ENCODE data around the gene PPIL4.
A peak's percentile ranks its signal among the peaks of the same experiment; 100 is the strongest.
"Not testable (repeated sequence)": the region's sequence is repeated elsewhere in the genome, so short reads cannot be mapped to it uniquely, and the experiment has no call there.

The PPIL4 gene

DNA sequence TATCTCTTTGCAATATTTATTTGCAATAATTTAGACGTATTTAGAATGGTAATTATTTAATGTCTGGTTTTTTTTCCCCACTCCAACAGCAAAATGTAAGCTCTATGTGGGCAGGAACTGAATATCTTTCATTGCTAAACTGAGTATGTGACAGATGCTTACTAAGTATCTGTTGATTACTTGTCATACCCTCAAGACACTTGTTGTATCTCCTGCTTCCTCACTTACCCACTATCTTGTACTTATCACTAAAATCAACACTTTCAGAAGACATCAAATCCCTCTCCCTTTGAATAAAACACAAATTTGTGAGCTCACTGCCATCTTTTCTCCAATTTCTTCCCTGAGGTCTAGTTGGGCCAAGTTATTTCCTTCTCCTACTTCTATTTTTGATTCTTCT lies 30.3 kb downstream of the PPIL4 start:
- no peak for DNase-seq

- DNase-seq: no peak
Observed at GRCh38 chr6:149513915-149514314, 31.9 kb downstream of the PPIL4 start.

DNA sequence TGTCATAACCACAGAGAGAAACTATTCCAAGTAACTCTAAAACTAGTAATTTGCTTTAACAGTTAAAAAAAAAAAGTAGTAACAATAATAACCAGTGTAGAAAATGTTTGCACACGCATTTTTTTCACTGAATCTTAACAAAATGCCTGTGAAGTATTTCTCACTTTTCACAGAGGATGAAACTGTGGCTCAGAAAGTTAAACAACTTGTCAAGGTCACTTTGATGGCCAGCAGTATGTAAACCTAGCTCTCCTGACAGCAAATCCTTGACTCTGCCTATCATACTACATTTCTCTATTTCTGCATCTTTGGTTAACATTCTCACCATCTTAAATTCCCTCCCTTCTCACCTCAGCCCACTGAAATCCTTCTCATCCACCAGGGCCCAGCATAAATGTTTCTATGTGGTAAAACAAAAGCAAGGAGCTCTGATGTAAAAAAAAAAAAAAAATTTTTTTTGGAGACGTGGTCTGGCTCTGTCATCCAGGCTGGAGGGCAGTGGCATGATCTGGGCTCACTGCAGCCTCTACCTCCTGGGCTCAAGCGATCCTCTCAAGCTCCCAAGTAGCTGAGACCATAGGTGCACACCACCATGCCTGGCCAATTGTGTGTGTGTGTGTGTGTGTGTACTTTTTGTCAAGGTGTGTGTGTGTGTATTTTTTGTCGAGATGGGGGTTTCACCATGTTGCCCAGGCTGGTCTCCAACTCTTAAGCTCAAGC lies 34.9 kb downstream of the PPIL4 start:
- DNase-seq: no peak

DNA sequence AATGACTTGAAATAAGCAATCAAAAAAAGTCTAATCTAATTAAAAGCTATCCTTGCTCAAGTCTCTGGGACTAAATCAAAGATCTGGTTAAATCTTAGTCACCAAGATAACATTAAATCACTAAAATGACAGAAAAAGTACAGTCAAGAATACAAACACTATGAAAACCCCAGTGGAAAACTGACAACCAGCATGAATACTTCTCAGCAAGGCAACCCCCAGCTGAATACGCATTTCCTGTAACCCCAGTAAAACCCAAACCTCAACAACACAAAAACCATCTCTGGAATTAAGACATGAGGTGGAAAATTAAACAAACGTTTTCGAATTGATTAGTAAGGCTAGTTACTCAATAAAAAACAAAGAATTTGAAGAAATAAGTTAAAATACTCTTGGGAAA lies 37.4 kb downstream of the PPIL4 start:
- DNase-seq: peak; percentile 84

- no peak for DNase-seq
Observed at GRCh38 chr6:149503872-149504271, 42.0 kb downstream of the PPIL4 start.

GRCh38 chr6:149503276-149503675 lies 42.6 kb downstream of the PPIL4 start:
- DNase-seq: no peak

- DNase-seq: no peak
Observed at GRCh38 chr6:149501768-149502167, 44.1 kb downstream of the PPIL4 start.

DNA sequence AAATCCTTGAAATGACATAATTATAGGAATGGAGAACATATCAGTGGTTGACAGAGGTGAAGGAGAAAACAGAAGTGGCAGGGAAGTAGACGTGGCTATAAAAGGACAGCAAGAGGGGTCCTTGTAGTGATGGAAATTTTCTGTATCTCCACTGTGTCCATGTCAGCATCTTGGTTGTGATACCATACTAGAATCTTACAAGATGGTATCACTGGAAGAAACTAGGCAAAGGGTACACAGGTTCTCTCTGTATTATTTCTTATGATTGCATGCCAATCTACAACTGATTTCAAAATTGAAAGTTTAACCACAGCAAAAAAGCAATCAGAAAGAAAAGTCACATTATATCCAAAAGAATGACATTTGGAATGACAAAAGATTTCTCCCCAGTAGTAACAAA lies 44.6 kb downstream of the PPIL4 start:
- DNase-seq: no peak

DNA sequence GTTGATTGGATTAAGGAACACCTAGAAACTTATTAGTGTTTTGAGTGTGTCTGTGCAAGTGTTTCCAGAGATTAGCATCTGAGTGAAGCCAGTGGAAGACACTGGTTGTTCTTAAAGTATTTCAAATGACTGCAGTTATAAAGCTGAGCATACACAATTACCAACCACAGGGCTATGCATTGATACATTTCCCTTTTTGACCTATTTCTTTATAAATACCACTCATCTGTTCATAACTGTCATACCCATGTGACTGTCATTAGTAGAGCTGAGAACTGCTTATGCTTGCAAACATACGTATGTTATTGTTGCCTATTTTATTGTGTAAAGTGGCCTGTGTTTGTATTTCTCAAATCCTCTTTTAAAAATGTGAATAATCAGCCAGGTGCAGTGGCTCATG lies 45.7 kb downstream of the PPIL4 start:
- no peak for DNase-seq

GRCh38 chr6:149499066-149499465 lies 46.8 kb downstream of the PPIL4 start:
- DNase-seq: no peak

GRCh38 chr6:149497365-149497764 lies 48.5 kb downstream of the PPIL4 start:
- no peak for DNase-seq

- DNase-seq: not testable (repeated sequence)
Observed at GRCh38 chr6:149496597-149496996, 49.2 kb downstream of the PPIL4 start.

GRCh38 chr6:149495349-149496016 lies 50.4 kb downstream of the PPIL4 start:
- DNase-seq: peak; percentile 64

DNA sequence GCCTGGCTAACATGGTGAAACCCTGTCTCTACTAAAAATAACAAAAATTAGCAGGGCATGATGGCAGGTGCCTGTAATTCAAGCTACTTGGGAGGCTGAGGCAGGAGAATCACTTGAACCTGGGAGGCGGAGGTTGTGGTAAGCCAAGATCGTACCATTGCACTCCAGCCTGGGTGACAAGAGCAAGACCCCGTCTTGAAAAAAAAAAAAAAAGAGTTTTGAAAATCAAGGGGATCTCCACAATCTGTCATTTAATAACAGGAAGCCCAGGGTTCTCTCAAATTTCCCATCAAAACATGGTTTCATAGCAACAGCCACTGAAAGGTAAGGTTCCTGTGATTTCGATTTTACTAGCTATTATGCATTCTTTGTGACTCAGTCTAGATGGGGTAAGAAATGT lies 51.0 kb downstream of the PPIL4 start:
- DNase-seq: peak; percentile 89

DNA sequence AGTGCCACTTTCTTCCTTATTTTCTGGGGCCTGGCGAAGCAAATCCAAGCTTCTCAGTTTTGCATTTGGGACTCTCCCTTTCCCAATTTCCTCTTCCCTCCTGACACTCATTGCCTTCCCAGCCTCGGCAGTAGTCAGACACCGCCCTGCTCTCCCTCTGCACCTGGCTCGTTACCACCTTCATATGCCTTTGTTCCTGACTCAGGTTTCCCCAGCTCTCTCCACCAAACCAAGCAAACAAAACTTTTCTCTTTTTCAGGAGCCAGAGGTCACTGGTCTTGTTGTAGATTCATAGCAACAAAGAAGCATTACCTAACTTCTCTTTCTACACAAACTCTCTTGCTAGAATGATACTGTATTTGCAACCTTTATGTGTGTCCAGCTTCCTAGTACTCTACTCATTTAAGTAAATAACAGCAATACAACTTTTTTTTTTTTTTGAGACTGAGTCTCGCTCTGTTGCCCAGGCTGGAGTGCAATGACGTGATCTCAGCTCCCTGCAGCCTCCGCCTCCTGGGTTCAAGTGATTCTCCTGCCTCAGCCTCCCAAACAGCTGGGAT lies 52.0 kb downstream of the PPIL4 start:
- DNase-seq: no peak

- no peak for DNase-seq
Observed at GRCh38 chr6:149492798-149493343, 53.0 kb downstream of the PPIL4 start.

GRCh38 chr6:149489967-149490366 lies 55.9 kb downstream of the PPIL4 start:
- DNase-seq: no peak

- no peak for DNase-seq
Observed at GRCh38 chr6:149488815-149489214, 57.0 kb downstream of the PPIL4 start.

DNA sequence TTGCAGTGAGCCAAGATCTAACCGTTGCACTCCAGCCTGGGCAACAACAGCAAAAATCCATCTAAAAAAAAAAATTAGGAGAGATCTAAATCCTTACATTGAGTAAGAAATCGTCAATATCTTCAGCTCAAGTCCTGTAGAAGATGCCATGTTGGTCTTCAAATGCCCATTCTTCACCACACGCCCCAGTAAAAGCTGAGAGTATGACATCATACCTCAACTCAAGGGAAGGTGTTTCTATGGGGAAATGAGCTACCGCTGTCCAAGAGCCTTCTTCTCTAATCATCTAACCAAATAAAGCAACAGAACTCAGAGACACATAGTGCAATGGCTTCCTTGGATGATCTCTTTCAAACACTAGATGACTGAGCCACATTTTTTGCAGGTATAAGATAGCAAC lies 58.5 kb downstream of the PPIL4 start:
- DNase-seq: no peak

GRCh38 chr6:149484733-149485700 lies 60.8 kb downstream of the PPIL4 start, which contains the start of gene ZC3H12D:
Gene ZC3H12D, minus strand, starts transcription at chr6:149485014. Its CDS starts 10,471 bp downstream, at chr6:149474543.
- DNase-seq: peak; percentile 90

DNA sequence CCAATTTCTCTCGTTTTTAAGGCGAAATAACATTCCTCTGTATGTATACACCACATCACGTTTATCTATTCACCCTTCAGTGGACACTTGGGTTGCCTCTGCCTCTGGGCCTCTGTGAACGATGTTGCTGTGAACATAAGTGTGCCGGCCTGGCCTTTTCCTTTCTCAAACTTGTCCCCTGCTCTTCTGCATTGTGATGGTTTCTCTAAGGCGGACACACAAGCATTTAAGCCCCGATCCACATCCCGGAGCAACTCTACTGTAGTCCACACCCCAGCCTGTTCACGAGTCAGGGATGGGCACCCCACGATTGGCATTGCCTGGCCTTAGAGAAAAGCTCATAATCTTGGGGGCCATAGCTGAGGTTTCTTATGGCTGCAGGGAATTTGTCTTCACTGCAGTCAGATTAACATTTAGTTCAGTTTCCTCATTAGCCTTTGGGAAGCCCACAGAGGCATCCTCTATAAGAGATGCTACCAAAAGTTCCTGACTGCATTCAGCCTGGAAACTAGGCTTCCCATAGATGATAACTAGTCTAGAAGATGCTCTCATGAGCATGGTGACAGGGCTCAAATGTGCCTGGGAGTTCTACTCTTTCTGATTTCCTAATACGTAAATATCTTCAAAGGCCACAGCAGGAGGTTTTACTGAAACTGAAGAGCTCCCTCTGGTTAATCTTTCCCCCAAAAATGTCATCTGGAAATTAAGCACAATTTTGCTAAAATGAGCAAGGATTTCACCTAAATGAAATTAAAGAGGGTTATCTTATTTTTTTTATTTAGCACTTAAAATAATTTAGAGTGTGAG lies 61.8 kb downstream of the PPIL4 start:
- DNase-seq: peak; percentile 46

DNA sequence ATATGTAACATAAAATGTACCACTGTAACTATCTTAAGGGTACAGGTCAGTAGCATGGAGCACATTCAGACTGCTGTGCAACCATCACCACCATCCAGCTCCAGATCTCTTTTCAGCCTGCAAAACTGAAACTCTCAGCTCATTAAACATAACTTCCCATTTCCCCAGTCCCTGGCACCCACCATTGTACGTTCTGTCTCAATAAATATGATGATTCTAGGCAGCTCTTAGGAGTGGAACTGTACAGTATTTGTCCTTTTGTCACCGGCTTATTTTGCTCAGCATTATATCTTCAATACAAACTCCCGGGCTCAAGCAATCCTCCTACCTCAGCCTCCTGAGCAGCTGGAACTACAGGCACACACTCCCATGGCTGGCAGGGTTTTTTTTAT lies 62.5 kb downstream of the PPIL4 start:
- peak; percentile 48 for DNase-seq
